NCI-H2196 treated with DMSO at 0.1 percent for 48 hours (cell line): ENCODE results near the gene FERMT3.

Experiments used
- DNase-seq: peaks from one replicate; lab custom pipeline; 2025; ENCODE audit not compliant: unreplicated experiment; lab: John Stamatoyannopoulos, UW

FERMT3 gene

DNA sequence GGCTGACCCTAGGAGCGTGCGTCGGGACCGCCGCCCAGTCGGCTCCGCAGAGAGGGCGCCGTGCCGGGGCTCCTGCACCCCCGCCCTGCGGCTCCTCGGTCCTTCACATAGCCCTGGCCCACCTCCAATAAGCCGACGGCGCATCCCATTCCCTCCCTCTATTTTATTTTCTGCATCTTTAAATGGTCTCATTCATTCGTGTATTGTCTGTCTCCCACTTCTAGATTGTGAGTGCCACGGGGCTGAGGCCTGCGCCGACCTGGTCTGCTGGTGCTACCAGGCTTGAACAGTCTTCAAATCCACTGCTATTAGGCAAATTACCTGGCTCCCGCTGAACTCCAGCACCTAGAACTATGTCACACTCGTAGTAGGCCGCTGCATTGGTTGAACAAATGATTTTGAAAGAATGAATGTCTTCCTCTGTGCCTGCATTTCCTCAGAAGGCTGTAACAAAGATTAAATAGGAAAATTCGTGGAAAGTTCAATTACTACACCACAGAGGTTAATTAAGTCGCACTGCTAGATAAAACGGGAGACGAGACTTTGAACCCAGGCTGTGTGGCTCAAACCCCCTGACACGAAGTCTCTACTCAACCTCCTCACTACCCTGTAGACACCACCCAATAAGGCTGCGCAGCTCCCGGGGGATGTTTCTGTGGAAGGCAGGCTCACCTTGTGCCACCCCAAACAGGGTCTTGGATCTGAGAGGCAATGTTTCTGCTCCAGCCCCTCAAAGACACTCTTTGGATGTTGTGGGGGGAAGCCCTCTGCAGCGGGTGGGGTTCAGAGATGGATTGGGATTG, 41.4 kb downstream of the FERMT3 start:
- DNase-seq = no peak

- no peak for DNase-seq
Observed at GRCh38 chr11:64248578-64248977, 42.1 kb downstream of the FERMT3 start.

GRCh38 chr11:64249038-64249437, 42.5 kb downstream of the FERMT3 start:
- no peak for DNase-seq

DNA sequence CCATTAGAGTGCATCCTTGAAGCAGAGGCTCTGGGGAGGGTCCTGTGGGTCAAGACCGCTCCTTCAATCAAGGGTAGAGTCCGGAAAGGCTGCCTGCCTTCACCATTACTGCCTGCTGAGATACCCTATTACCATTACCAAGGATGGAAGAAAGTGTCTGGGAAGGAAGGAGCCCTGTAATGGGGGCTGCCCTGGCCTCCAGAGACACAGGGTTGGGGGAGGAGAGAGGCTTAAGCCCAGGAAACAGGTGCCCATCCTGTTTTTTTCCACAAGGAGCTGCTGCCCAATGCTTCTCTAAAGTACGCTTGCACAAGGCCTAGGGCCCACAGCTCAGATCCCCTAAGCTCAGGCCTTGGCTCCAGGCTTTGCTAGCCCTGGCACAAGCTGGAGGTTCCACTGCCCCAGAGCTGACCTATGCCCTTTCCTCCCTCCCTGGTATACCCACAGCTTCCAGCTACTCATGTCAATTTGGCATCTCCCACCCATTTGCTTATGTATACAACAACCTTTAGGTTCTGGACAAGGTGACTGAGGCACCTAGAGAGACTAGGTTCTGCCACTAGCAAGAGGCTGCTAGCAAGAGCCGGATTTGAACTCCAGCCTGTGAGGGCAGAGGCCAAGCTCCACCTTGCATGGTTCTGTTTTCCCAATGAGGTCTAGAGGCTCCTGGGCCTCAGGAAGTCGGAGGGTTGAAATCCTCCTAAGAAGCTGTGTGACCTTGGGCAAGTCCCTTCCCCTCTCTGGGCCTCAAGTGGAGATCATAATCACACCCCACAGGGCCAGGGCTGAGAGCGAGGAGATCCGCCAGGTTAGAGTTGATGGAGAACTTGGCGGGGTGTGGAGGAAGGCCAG, 43.3 kb downstream of the FERMT3 start:
- no peak for DNase-seq

DNA sequence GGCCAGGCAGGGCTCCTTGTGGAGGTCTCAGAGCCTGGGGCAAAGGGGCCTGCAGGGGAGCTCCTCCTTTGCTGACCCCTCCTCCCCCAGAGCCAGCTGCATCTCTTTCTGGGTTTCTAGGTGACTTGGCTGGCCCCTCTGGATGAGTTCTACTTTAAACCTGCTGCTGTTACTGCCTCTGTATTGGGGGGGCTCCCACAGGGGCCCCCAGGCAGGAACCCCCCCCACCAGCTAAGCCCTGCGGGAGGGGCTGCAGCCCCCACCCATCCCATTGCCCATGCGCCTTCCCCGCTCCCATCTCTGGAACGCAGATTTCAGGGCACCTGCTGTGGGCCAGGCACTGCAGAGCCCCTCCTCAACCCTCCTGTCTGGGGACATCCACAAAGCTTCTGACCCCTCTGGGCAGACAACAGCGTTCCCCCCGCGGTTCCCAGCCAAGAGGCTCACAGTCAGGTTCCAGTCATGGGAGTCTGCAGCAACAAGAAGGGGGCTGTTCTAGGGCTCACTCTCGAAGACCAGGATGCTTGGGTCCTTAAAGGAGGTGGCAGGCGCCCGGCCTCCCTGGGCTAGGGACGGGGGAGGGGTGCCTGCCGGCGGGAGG, 44.0 kb downstream of the FERMT3 start:
- no peak for DNase-seq

GRCh38 chr11:64251016-64251752, 44.7 kb downstream of the FERMT3 start, which contains the start of gene PLCB3:
Gene PLCB3 (plus strand): TSS chr11:64251530. CDS start chr11:64251650, 120 bp downstream.
- no peak for DNase-seq

DNA sequence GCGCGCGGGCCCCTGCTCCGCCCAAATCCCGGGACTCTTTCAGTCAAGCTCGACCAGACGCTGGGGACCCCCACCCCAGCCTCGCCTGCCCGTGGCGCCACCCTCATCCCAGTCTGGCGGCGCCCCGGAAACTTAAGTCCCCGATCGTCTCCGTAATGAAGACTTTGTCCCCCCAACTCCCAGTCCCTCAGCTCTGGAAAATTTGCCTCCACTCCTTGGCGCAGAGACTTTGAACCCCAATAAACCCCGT, 45.2 kb downstream of the FERMT3 start:
- no peak for DNase-seq

DNA sequence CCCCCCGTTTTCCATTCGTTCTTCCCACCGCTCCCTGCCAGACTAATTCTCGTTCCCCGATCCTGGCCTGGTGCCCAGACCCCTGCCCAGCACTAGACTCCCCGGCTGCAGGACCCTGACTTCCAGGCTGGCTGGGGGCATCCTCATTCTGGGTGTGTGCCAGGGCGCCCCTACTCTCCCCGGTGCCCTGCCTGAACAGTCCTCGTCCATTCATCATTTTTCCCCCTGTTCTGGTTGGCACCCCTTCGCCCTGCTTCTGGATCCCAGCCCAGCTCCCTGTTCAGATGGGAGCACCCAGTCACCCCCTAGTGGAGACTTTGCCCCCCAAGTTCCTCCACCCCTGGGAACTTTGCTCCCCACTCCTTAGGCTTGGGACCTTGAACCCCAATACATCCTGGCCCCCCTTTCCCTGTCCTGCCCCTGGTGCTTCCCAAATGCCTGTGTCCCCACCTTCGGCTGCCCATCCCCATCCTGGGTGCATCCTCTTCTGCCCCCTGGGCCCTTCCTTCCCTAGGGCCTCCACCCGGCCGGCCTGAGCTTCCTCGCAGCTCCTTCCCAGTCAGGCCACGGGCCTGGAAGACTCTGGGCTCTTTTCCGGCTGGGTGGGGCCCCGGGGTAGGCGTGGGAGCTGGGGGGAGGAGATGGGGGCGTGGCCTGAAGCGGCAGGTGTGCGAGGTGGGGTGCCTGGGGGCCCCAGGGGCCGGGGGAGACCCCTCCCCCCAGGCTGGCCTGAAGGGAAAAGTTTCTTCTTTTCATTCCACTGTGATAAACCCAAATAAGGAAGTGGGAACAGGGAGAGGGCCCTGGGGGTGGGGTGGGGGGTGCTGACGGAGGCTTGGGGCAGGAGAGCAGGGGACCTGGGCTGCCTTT, 45.7 kb downstream of the FERMT3 start:
- no peak for DNase-seq

DNA sequence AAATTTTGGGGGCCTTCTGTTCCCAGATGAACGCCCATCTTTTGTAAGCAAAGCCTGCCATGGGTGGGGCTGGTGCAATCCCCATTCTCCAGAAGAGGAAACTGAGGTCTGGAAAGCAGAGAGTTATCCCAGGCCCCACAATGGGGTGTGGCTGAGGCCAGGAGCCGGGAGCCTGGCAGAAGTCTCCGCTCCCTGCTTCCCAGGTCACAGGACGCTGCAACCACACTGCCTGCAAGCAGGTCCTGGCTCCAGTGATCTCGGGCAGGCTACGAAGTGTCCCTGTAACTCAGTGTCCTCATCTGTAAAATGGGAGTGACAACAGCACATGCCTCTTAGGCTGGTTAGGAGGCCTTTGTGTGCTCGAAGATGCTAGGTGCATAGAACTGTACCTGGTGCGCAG, 46.5 kb downstream of the FERMT3 start:
- no peak for DNase-seq

GRCh38 chr11:64253481-64253880, 47.0 kb downstream of the FERMT3 start:
- DNase-seq = no peak

GRCh38 chr11:64254326-64254725, 47.8 kb downstream of the FERMT3 start:
- no peak for DNase-seq

DNA sequence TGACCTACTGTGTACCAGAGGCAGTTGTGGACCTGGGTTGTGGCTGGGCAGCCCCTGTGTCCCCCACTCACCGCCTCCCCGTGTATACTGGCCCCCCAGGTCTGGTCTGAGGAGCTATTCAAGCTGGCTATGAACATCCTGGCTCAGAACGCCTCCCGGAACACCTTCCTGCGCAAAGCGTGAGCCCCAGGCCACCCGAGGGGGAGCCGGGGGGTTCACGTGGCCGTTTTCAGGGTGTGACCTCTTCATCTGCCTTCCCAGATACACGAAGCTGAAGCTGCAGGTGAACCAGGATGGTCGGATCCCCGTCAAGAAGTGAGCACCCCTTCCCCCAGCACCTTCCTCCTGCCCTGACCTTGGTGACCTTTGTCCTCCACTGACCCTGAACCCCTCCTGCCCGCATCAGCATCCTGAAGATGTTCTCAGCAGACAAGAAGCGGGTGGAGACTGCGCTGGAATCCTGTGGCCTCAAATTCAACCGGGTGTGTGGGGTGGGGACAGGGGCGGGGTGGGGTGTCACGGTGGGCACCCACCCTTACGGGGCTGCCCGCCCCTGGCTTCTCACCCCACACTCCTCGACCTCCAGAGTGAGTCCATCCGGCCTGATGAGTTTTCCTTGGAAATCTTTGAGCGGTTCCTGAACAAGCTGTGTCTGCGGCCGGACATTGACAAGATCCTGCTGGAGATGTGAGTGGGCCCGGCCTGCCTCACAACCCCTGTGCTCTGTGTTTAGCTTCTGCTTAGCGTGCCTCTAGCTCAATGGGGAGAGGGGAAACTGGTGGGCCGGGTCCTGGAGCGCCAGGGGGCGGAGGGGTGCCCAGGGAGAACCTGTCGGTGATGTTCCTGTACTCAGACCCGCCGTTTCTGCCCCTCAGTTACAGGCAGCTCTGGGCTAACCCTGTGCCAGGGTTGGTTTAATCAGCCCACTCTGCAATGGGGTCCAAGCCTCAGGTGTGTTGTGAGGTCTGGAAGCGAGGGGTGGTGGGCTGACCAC, 48.9 kb downstream of the FERMT3 start:
- DNase-seq = no peak

GRCh38 chr11:64256300-64256699, 49.8 kb downstream of the FERMT3 start:
- DNase-seq = no peak

- DNase-seq = no peak
Observed at GRCh38 chr11:64258356-64258755, 51.8 kb downstream of the FERMT3 start.

DNA sequence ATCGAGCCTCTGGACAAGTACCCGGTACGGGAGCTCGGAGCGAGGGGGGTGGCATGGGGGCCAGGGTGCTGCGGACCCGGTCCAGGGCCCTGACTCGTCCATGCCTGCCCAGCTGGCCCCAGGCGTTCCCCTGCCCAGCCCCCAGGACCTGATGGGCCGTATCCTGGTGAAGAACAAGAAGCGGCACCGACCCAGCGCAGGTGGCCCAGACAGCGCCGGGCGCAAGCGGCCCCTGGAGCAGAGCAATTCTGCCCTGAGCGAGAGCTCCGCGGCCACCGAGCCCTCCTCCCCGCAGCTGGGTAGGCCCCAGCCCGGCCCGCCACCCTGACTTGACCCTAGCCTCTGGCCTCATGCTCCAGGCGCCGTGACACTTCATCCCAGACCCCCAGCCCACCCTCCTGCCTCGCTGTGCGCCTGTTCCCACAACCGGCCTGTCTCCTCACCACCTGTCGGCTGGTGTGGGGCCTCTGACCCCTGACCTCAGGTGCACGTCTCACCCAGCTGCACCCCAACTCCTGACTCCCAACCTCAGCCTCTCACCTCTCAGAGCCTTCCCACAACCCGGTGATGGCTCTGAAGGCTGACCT, 52.5 kb downstream of the FERMT3 start:
- no peak for DNase-seq

GRCh38 chr11:64259533-64260067, 53.1 kb downstream of the FERMT3 start:
- no peak for DNase-seq

- DNase-seq = no peak
Observed at GRCh38 chr11:64260147-64260708, 53.7 kb downstream of the FERMT3 start.

- DNase-seq = no peak
Observed at GRCh38 chr11:64261556-64262080, 55.1 kb downstream of the FERMT3 start.
